Measurements from ENCODE around the gene ZNHIT2. TPM values are rescaled to one million over a fixed set of nuclear protein-coding genes. Genes with fewer than 3 reads are reported as not detected.

The ZNHIT2 gene
- total RNA-seq (10 to 100 TPM; 16.6 to 17.9 TPM), polyA plus RNA-seq (10 to 100 TPM; 24.3 to 33.1 (median 29.8) TPM), total RNA-seq (6.1 to 20.5 (median 14.1) reads per million in 6 experiments)

DNA sequence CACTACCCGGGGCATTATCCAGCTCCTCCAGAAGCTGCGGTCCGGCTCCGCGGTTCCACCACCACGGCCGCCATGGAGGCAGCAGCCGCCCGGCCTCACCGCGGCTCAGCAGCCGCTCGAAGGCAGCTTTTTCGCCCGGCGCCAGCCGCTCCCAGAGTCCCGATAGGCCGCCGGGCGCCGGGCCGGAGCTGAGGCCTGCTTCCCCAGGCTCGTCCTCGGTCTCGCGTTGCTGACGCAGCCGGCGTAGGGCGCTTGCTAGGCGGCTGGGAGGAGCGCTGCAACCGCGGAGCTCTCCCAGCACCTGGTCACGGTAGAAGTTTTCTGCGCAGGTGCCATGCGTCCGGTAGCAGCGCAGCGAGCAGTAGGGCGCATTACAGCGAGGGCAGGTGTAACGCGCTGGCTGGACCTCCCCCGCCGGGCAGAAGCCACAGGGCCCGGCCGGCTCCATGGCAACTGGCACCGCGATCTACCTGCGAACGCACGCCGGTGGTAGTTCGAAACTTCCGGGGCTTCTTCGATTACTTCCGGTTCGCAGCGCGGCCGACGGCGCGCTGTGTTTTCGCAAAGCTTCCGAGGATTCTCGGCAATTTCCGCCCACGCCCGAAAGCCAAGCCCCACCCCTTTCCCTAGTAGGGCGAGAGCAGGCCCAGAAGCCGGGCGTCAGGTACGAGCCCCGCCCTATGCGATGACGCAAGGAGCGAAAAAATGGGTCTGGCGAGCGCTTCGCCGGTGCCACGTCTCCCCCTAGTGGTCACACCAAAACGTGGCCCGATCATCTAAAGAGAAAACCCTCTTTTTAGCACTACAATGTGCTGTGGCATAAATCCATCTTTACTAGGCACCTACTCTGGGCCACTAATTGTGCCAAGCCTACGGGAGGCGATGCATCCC lies at the start of gene ZNHIT2:
ZNHIT2 (minus strand) TSS at position 496 of the 891 bp plus-strand sequence; CDS start at position 448, 48 bp downstream.
- H3K27me3 Mint-ChIP-seq: no peaks in the 10 kb centered on the region
- DNase-seq: peak; percentile 96 to 100 (median 100)
- H3K9me3 Mint-ChIP-seq: no peaks in the 10 kb centered on the region
- POLR2A ChIA-PET: interaction anchor here (0.5 to 3.8 kb wide), 40 partner anchors 9 to 1230 kb away, joined by 3 to 42 read pairs (median 5); partner anchors contain the start of genes ARL2, B4GAT1, CAPN1 and CDCA5
- H3K4me3 Mint-ChIP-seq: peak within 1 kb of the TSS; percentile 87 to 94 (median 90)
- peak; percentile 60 to 66 for ATAC-seq
- peaks cover 3 to 40% (median 6%) of the 10 kb centered on the region in 3 donors for H3K36me3 Mint-ChIP-seq
- peaks cover 24 to 71% (median 51%) of the 10 kb centered on the region in 4 donors for H3K4me1 Mint-ChIP-seq
- peak within 1 kb of the TSS; percentile 82 to 99 (median 97) for H3K27ac Mint-ChIP-seq

DNA sequence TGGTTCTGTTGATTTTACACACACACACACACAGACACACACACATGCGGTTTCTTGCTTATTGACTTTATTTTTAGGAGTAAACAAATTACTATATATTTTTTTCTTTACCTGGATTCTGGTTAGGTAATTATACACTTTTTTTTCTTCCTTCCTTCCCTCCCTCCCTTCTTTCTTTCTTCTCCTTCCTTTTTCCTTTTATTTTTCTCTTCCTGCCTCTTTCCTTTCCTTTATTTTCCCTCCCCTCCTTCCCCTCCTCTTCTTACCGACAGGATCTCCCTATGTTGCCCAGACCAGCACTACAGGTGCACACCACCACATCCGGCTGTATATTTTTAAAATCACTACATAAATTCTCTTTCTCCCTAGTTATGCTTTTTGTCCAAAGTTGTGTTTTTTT lies 49.4 kb upstream of the ZNHIT2 start:
- no peak for ATAC-seq

GRCh38 chr11:65165410-65166317 lies 48.2 kb upstream of the ZNHIT2 start:
- no peak for DNase-seq
- H3K4me1 Mint-ChIP-seq: peaks cover 0 to 10% (median under 1%) of the 10 kb centered on the region in 4 donors
- H3K27me3 Mint-ChIP-seq: no peaks in the 10 kb centered on the region
- no peak for ATAC-seq
- H3K27ac Mint-ChIP-seq: peak overlapping the region in 1 of 10 donors; percentile 32
- H3K36me3 Mint-ChIP-seq: no peaks in the 10 kb centered on the region
- no peaks in the 10 kb centered on the region for H3K9me3 Mint-ChIP-seq
- POLR2A ChIA-PET: interaction anchor here (0.7 kb wide), 2 partner anchors 79 to 126 kb away, joined by 3 read pairs; no protein-coding TSS in a partner anchor
- H3K4me3 Mint-ChIP-seq: no peak overlapping the region

More for the DNA sequence above, 49.4 kb upstream of the ZNHIT2 start:
- H3K9me3 Mint-ChIP-seq: no peaks in the 10 kb centered on the region
- DNase-seq: no peak
- no peaks in the 10 kb centered on the region for H3K27me3 Mint-ChIP-seq
- POLR2A ChIA-PET: no interaction called here
- H3K27ac Mint-ChIP-seq: no peak overlapping the region
- H3K36me3 Mint-ChIP-seq: no peaks in the 10 kb centered on the region
- peaks cover 0 to 10% (median under 1%) of the 10 kb centered on the region in 4 donors for H3K4me1 Mint-ChIP-seq
- H3K4me3 Mint-ChIP-seq: no peak overlapping the region

- POLR2A ChIA-PET: no interaction called here
- Mint-ChIP-seq H3K4me3 (no peak overlapping the region), H3K27ac (no peak overlapping the region), H3K4me1 (peaks cover 0 to 3% (median under 1%) of the 10 kb centered on the region in 4 donors), H3K36me3 (no peaks in the 10 kb centered on the region), H3K27me3 (no peaks in the 10 kb centered on the region), H3K9me3 (no peaks in the 10 kb centered on the region)
- ATAC-seq: no peak
- no peak for DNase-seq
Measured at GRCh38 chr11:65163684-65164083, 46.2 kb upstream of the ZNHIT2 start.

- no peak for DNase-seq
- H3K36me3 Mint-ChIP-seq: no peaks in the 10 kb centered on the region
- H3K27me3 Mint-ChIP-seq: no peaks in the 10 kb centered on the region
- H3K4me3 Mint-ChIP-seq: no peak overlapping the region
- no peaks in the 10 kb centered on the region for H3K9me3 Mint-ChIP-seq
- H3K4me1 Mint-ChIP-seq: peaks cover 0 to 2% (median 0%) of the 10 kb centered on the region in 4 donors
- no peak for ATAC-seq
- H3K27ac Mint-ChIP-seq: no peak overlapping the region
- POLR2A ChIA-PET: no interaction called here
Measured at GRCh38 chr11:65160643-65161042, 43.1 kb upstream of the ZNHIT2 start.

GRCh38 chr11:65159012-65159411 lies 41.5 kb upstream of the ZNHIT2 start:
- no peak overlapping the region for H3K27ac Mint-ChIP-seq
- POLR2A ChIA-PET: no interaction called here

DNA sequence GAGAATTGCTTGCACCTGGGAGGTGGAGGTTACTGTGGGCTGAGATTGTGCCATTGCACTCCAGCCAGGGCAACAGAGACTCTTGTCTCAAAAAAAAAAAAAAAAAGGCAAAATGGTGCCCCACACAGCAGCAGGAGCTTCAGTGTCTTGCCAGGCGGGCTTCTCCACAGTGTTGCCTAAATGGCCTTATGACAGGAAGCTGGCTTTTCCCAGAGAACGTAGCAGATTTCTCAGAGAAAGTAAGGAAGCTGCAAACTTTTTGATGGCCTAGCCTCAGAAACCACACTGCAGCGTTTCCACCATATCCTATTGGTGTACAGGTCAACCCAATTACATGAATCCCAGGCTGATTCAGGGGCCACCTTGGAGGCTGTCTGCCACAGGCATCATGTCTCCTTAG lies 39.8 kb upstream of the ZNHIT2 start:
- H3K27ac Mint-ChIP-seq: peak overlapping the region in 1 of 10 donors; percentile 18
- POLR2A ChIA-PET: no interaction called here
- no peak for ATAC-seq

More at GRCh38 chr11:65159012-65159411, 41.5 kb upstream of the ZNHIT2 start:
- DNase-seq: no peak
- Mint-ChIP-seq H3K27me3 (no peaks in the 10 kb centered on the region), H3K4me3 (no peak overlapping the region), H3K4me1 (no peaks in the 10 kb centered on the region), H3K9me3 (no peaks in the 10 kb centered on the region), H3K36me3 (no peaks in the 10 kb centered on the region)
- ATAC-seq: no peak

DNA sequence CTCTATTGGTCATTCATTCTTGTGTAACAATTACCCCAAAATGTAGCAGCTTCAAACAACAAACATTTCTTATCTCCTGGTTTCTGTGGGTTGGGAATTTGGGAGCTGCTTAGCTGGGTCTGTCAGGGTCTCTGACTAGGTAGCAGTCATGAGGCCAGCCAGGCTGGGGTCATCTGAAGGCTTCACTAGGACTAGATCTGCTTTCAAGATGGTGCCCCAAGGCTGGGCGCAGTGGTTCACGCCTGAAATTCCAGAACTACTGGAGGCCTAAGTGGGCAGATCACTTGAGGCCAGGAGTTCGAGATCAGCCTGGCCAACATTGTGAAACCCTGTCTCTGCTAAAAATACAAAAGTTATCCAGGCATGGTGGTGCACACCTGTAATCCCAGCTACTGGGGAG lies 39.4 kb upstream of the ZNHIT2 start:
- H3K4me1 Mint-ChIP-seq: peaks cover 0 to 5% (median 0%) of the 10 kb centered on the region in 4 donors
- no peak for DNase-seq
- H3K27ac Mint-ChIP-seq: peak overlapping the region in 1 of 10 donors; percentile 18
- H3K27me3 Mint-ChIP-seq: peaks cover 0 to 3% (median 0%) of the 10 kb centered on the region in 5 donors
- ATAC-seq: no peak
- no peaks in the 10 kb centered on the region for H3K36me3 Mint-ChIP-seq
- no peaks in the 10 kb centered on the region for H3K9me3 Mint-ChIP-seq
- POLR2A ChIA-PET: interaction anchor here (1.0 to 1.2 kb wide), 2 partner anchors 22 to 25 kb away, joined by 3 read pairs; partner anchors contain the start of gene CAPN1
- no peak overlapping the region for H3K4me3 Mint-ChIP-seq

More for the DNA sequence above, 39.8 kb upstream of the ZNHIT2 start:
- H3K27me3 Mint-ChIP-seq: peaks cover 0 to 3% (median 0%) of the 10 kb centered on the region in 5 donors
- peaks cover 0 to 1% (median 0%) of the 10 kb centered on the region in 4 donors for H3K4me1 Mint-ChIP-seq
- no peaks in the 10 kb centered on the region for H3K9me3 Mint-ChIP-seq
- no peak for DNase-seq
- H3K36me3 Mint-ChIP-seq: no peaks in the 10 kb centered on the region
- no peak overlapping the region for H3K4me3 Mint-ChIP-seq

DNA sequence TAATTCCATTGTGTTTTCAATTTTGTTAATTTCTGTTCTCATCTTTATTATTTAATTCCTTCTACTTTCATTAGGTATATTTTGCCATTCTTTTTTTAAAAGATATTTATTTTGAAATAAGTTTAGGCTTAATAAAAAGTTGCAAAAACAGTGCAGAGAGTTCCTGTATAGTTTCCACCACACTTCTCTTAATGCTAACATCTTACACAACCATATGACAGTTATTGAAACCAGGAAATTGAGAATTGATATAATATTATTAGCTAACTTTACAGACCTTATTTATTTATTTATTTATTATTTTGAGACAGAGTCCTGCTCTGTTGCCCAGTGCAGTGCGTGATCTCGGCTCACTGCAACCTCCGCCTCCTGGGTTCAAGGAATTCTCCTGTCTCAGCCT lies 38.8 kb upstream of the ZNHIT2 start:
- POLR2A ChIA-PET: interaction anchor here (1.0 to 1.2 kb wide), 2 partner anchors 21 to 25 kb away, joined by 3 read pairs; partner anchors contain the start of gene CAPN1
- peaks cover 0 to 5% (median 2%) of the 10 kb centered on the region in 5 donors for H3K27me3 Mint-ChIP-seq

DNA sequence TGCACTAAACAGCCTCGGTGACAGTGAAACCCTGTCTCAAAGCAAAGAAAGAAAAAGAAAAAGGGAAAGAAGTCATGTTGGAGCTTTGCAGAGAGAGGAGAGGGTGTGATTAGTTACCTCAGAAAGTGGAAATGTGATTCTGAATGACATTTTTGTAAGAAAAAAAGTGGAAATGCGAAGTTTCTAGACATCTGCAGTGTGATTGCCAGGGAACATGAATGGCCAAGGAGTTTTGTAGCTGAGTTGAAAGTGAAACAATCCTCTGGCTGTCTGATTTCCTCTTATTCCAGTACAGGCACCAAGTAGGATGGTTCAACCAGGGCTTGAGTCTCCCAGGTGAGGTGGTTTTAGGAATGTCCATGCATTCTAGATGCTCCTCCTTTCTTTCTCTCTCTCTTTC lies 34.6 kb upstream of the ZNHIT2 start:
- Mint-ChIP-seq H3K27me3 (peaks cover 0 to 11% (median 3%) of the 10 kb centered on the region in 5 donors), H3K36me3 (no peaks in the 10 kb centered on the region), H3K9me3 (no peaks in the 10 kb centered on the region), H3K27ac (peak overlapping the region in 1 of 10 donors; percentile 16), H3K4me1 (peaks cover 0 to 19% (median 2%) of the 10 kb centered on the region in 4 donors), H3K4me3 (no peak overlapping the region)
- no peak for ATAC-seq
- POLR2A ChIA-PET: no interaction called here
- no peak for DNase-seq

More for the DNA sequence above, 38.8 kb upstream of the ZNHIT2 start:
- H3K4me1 Mint-ChIP-seq: peaks cover 0 to 6% (median under 1%) of the 10 kb centered on the region in 4 donors
- H3K4me3 Mint-ChIP-seq: no peak overlapping the region
- DNase-seq (no peak), ATAC-seq (no peak)
- no peak overlapping the region for H3K27ac Mint-ChIP-seq
- no peaks in the 10 kb centered on the region for H3K36me3 Mint-ChIP-seq
- H3K9me3 Mint-ChIP-seq: no peaks in the 10 kb centered on the region

- Mint-ChIP-seq H3K9me3 (no peaks in the 10 kb centered on the region), H3K4me3 (no peak overlapping the region), H3K36me3 (no peaks in the 10 kb centered on the region), H3K27ac (peak overlapping the region in 3 of 10 donors; percentile 2 to 83 (median 16)), H3K4me1 (peaks cover 0 to 22% (median 2%) of the 10 kb centered on the region in 4 donors), H3K27me3 (peaks cover 0 to 11% (median 3%) of the 10 kb centered on the region in 5 donors)
- DNase-seq (no peak), ATAC-seq (no peak)
- POLR2A ChIA-PET: no interaction called here
Measured at GRCh38 chr11:65151331-65151899, 33.9 kb upstream of the ZNHIT2 start.
